Midbrain (tissue), 1 donor: ENCODE results near the gene LTBP2.

Experiments used
- DNase-seq: peaks from one replicate; lab custom pipeline; 2025; lab: John Stamatoyannopoulos, UW

The LTBP2 gene

DNA sequence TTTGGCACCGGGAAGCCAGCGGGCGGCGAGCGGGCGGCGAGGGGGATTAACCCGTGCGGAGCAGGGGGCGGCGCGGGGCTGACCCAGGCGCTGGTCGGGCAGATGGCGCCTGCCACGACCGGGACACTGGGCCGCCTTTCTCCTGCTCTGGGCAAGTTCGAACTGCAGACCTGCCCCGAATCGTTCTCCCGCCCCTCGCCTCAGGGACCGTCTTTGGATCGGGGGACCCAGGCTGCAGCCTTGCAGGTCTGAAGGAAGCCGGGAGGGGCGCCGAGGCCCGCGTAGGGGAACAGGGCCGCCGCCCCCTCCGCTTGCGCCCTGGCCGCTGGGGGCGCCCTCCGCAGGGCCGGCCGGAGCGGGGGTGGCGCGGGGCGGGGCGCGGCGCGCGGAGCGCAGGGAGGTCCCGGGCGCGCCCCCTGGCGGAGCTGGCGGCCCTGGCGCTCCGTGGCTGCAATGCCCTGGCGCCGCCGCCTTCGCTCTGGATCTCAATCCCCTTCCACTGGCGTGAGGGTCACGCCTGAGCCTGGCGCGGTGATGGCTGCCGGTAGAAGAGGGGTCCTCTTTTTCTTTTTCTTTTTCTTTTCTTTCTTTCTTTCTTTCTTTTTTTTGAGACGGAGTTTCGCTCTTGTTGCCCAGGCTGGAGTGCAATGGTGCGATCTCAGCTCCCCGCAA lies 449 bp upstream of the LTBP2 start:
- DNase-seq = peak; percentile 44

GRCh38 chr14:74610866-74611649 lies 979 bp downstream of the LTBP2 start:
- no peak for DNase-seq

DNA sequence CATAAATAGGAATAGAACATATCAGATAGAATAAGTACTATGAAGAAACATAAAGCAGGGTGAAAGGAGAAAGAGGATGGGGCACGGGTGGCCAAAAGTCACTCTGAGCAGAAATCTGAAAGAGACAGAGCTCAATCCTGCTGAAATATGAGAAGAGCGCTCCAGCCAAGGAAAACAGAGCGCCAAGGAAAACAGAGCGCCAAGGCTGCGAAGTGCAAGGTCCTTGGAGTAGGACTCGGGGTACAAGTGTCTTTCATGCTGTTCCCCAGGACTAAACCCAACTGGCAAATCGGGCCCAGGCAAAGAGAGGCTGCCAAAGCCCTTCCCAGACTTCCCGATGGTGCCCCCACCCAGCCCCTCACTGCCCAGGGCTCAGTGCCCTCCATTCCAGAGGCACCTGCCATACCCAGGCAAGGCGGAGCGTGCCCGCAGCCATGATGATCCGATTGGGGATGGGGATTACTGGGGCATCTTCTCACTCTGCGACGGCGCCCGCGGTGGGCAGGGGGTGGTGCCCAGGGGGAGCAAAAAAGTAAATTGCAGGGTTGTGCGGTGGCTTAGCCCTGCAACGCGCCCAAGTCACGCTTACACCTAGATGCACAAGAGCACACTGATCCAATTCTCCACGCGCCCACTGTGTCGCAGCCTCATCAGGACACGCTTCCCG lies 1.7 kb downstream of the LTBP2 start:
- no peak for DNase-seq

GRCh38 chr14:74609721-74610120 lies 2.3 kb downstream of the LTBP2 start:
- DNase-seq = no peak

DNA sequence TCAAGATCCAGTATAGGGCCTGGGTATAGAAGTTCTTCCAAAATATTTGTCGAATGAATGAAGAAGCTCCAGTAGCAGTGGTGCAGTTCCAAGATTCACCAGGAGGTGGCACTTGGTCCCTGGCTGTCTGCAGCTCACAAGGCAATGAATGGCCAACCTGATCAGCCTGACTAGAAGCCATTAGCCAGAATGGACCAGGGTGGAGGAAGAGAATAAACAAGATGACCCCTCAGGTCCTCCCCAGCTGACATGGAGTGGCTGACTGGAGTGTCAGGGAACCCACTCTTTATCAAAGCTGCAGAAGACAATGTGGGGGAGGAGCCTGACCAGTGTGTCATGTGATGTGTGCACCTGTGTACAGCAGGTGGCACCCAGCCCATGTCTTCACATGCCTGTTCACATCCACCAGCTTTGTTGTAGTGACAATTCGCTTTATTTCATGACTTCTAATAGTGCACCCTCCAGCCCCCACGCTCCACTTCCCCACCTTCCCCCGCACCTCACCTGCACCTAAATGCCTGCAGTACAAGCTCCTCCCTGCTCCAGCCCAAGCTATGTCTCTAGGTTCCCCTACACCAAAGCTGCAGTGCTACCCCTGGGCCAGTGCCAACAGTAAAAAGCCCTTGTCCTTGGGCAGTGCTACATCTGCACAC lies 3.0 kb downstream of the LTBP2 start:
- peak; percentile 81 for DNase-seq

- DNase-seq = no peak
Measured at GRCh38 chr14:74606727-74607126, 5.3 kb downstream of the LTBP2 start.

DNA sequence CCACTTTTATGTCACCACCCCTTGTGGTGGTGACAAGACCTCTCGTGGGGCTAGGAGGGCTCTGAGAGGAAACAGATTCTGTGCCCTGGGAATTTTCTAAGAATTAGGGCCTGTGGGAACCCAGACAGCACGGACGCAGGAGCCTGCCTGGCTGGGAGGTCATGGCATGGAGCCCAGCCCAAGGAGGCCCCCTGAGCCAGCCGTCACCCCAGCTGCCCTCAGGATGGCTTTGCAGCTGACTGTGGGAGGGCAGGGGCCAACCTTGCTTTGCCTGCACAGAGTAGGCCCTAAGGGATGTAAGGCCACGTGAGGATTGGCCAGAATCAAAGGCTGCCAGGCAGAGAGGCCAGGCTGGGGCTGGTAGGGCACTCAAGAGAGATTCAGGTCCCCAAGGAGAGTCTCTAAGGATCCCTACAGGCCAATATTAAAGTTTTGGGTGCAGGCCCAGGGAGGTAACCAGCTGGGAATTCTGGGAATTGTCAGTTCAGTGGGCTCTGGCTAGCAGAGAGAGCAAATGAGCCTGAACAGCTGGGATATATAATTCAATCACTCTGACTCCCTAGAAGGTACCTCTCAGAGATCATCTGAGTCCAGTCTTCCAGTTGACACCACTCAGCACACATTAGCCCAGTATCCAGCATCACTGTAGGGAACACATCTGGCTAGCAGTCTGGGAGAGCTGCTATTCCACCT lies 6.4 kb downstream of the LTBP2 start:
- no peak for DNase-seq

- no peak for DNase-seq
Measured at GRCh38 chr14:74604911-74605310, 7.1 kb downstream of the LTBP2 start.

DNA sequence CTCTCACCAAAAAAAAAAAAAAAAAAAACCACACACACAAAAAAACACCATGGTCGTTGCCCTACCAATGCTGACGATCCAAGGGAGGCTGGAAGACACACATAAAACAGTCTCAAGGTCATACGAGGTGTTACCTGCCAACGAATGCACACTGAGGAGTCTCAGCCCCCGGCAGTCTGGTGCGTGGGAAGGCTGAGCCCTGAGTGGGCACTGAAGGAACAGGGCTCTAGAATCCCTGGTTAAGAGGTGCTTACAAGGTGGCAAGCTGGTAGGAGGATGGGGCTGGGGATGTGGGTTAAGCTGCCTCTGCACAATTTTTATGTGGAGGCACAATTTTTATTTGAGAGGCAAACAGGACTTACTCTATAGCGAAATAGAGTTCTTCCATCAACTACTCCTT lies 7.9 kb downstream of the LTBP2 start:
- DNase-seq = no peak

- no peak for DNase-seq
Measured at GRCh38 chr14:74601982-74602381, 10.1 kb downstream of the LTBP2 start.

DNA sequence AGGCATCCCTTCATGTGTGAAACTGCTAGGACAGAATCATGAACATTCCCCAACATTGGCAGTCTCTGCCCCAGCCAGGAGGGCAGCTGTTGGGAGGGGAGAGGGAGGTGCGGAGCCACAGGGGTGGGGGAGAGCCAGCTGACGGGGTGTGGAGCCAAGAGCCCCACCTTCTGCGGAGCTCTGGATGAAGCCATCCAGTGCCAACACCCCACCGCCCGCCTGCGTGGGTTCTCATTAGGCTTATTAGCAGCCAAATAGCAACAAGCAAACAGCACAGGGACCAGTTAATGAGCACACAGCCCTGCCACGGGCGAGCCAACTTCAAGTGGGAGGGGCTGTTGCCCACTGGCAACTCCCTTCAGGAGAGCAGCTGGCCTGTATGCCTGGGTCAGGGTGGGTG lies 12.1 kb downstream of the LTBP2 start:
- no peak for DNase-seq

GRCh38 chr14:74599321-74599761 lies 12.7 kb downstream of the LTBP2 start:
- no peak for DNase-seq

DNA sequence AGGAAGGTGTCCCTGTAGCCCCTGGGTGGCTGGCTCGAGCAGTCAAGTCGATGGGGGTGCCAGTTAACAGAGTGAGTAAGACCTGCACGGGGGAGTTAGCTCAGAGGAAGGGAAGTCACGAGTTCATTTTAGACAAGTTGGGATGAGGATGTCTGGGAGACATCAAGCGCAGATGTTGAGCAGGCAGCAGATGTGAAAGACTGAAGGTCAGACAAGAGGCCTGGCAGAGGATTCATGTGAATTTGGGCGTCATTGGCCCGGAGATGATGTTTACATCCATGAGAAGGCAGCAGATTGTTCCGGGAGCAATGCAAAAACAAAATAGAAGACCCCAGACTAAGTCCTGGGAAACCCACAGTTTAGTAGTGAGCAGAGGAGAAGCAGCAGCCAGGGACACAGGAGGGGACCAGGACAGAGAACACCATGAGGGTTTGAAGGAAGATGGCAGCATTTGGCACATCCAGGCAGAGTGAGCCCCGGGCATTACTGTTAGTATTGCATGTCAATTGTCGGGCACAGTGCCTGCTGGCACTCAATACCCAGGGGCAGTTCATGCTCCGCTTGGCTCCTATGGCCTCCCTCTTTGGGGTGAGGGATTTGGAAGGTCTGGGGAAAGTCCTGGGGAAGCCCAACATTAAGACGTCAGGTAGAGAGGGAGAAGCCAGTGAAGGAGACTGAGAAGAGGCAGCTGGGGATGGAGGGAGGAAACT lies 15.1 kb downstream of the LTBP2 start:
- DNase-seq = no peak

DNA sequence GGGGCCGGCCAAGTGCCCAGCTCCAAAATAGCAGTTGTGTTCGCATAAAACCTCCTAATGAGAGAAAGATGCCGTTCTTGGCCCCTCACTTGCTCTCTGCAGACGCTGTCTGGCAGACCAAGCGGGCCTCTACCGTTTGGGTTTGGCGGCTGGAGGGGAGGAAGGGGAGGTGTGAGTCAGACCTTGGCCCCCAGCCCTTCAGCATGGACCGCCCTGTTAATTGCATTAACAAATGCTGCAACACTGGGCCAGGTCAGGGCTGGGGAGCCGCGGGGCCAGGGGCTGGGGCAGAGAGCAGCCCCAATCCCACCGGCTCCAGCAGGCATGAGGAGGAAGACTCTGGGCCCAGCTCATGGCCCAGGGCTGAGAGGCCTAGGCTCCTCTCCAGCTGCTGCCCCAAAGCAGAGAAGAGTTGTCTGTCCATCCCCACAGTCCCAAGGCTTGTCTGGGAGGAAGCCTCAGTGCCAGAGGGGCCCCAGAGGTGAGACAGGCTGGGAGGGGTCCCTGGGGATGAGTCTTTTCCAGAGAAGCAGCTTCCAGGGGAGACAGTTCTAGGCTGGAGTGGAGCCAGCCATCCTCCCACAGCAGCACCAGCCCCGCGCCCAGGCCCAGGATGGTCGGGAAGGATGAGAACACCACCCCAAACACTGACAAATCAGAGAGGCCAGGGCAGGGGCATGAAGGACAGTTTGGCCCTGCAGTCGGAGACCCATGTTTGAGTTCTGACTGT lies 16.9 kb downstream of the LTBP2 start:
- no peak for DNase-seq

- no peak for DNase-seq
Measured at GRCh38 chr14:74594606-74595005, 17.4 kb downstream of the LTBP2 start.

DNA sequence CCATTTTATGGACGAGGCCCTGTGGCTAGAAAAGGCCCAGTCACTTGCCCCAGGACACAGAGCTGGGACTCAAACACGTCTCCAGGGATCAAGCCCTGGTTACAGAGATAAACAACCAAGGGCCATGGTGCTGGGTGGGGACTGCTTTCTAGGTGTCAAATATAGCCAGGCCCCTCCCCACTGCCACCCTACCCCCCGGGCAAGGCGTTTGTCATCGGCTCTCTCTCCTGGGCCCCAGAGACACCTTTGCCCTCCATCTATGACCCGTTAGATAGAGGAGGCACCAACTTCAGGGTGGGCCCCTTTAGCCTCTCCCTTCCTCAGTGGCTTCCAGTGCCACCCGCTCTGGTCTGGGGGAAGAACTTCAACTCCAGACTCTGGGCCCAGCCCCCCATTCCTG lies 18.0 kb downstream of the LTBP2 start:
- no peak for DNase-seq

DNA sequence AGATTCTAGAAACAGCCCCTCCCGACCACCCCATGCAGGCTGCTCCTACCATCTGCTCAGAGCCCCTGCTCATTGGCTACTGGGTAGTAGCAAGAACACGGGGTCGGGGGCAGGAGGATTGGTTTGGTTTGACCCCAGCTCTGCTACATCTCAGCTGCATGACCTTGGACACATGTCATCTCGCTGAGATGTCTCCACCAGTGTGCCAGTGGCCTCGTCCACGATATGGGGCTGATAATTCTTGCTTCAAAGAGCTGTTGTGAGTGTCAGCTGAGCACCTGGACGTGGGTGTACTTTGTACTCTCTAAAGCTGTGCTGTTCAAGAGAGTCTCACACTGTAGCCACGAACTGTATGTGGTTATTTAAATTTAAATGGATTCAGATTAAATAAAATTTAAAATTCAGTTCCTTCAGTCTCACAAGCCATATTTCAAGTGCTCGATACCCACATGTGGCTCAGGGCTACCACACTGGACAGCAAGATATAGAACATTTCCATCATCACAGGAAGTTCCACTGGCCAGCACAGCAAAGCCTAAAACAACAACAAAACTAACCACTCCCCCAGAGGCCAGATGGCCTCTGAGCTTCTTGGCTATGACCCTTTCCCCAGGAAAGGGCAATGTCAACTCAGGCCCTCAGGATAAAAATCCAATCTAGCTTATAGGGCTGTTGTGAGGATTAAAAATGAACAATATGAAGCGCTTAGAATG lies 18.6 kb downstream of the LTBP2 start:
- DNase-seq = no peak

DNA sequence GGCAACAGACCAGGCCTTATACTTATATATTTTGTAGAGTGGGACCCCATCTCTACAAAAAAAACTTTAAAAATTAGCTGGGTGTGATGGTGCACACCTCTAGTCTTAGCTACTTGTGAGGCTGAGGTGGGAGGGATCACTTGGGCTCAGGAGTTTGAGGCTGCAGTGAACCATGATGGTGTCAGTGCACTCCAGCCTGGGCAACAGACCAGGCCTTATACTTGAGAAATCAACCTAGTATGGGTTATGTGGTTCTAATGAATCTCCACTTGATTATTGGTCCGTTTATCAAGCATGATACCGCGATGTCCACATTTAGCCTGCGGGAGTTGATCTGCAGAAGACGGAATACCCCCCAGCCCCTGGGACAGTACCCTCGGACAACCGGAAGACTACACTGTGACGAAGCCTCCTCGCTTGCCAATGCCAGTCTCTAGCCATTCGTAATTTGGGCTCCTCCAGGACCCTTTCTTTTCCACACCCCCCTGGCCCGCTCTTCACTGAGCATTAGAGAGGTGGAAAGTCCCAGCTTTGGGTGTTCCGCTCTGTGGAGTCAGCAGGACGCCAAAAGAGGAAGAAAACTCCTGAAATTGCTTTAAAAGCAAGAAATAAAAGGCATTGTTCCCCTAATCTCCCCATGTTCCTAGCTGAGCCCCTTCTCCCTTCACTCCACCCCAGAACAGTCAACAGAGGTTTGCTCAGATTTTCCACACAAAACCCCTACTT lies 19.4 kb downstream of the LTBP2 start:
- DNase-seq = peak; percentile 23

GRCh38 chr14:74591899-74592298 lies 20.1 kb downstream of the LTBP2 start:
- no peak for DNase-seq
